Measurements from ENCODE around the gene PKIG. TPM values are rescaled to one million over a fixed set of nuclear protein-coding genes. Genes with fewer than 3 reads are reported as not detected.
"Not testable (repeated sequence)": the region's sequence is repeated elsewhere in the genome, so short reads cannot be mapped to it uniquely, and the experiment has no call there.

Gene PKIG
- total RNA-seq, 1 donor from 2014 or later, result 326 TPM

DNA sequence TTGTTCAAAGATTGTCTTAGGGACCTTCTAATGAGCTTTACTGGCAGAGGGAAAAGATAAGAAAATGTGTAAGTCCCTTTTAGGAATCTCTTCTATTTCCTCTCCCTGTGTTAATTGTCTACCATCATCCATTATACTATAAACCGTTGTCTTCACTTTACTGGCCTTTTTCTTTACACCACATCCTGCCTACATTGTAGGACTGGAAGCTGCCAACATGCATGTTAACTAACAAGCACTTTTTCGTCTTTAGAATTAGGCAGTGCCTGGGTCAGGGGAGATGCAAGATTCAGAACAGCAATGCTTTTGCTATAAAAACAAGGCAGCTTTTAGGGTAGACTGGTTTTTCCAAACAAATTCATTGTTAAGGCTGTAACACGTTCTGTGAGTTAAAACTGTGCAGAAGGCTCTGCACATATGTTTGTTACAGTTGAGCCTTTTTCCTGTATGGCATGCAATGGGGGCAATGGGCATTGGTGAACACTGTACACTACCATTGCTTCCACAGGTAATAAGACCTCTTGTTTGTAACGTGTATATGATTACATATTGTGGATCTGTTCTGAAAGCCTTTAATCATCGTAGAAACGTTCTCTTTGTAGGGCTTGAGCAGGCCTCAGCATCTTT lies 10.9 kb upstream of the PKIG start:
- no peak for DNase-seq (ENCODE audit: low read depth, low spot score)

GRCh38 chr20:44572551-44573500 lies 9.6 kb upstream of the PKIG start:
- no peak for DNase-seq (ENCODE audit: low read depth, low spot score)

- no peak for DNase-seq (ENCODE audit: low read depth, low spot score)
Measured at GRCh38 chr20:44573501-44573869, 8.9 kb upstream of the PKIG start.

- DNase-seq (ENCODE audit: low read depth, low spot score), result no peak
Measured at GRCh38 chr20:44574372-44574771, 8.0 kb upstream of the PKIG start.

- no peak for DNase-seq (ENCODE audit: low read depth, low spot score)
Measured at GRCh38 chr20:44576297-44576696, 6.1 kb upstream of the PKIG start.

- DNase-seq (ENCODE audit: low read depth, low spot score), result peak; percentile 76
Measured at GRCh38 chr20:44579313-44580081, 2.9 kb upstream of the PKIG start.

GRCh38 chr20:44580581-44581268 lies 1.7 kb upstream of the PKIG start:
- no peak for DNase-seq (ENCODE audit: low read depth, low spot score)

GRCh38 chr20:44581515-44581914 lies 864 bp upstream of the PKIG start:
- DNase-seq (ENCODE audit: low read depth, low spot score), result no peak

- no peak for DNase-seq (ENCODE audit: low read depth, low spot score)
Measured at GRCh38 chr20:44583157-44583556, 778 bp downstream of the PKIG start.

DNA sequence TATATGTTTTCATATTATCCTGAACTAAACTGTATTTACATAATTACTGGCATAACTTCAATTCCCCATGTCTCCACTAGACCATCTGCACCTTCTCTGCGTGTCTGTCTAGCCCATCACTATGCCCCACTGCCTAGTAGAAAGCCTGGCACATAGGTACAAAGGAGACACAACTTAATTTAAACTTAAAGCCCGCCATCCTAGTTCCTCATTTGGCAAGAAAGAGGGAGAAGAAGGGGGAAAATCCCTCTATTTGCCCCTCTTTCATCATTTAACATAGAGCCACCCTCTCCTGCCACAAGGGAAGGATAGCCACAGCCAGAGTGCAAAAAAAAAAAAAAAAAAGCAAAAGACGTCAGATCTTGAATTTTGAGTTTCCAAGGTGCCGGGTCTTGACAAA lies 1.8 kb downstream of the PKIG start:
- DNase-seq (ENCODE audit: low read depth, low spot score), result no peak

DNA sequence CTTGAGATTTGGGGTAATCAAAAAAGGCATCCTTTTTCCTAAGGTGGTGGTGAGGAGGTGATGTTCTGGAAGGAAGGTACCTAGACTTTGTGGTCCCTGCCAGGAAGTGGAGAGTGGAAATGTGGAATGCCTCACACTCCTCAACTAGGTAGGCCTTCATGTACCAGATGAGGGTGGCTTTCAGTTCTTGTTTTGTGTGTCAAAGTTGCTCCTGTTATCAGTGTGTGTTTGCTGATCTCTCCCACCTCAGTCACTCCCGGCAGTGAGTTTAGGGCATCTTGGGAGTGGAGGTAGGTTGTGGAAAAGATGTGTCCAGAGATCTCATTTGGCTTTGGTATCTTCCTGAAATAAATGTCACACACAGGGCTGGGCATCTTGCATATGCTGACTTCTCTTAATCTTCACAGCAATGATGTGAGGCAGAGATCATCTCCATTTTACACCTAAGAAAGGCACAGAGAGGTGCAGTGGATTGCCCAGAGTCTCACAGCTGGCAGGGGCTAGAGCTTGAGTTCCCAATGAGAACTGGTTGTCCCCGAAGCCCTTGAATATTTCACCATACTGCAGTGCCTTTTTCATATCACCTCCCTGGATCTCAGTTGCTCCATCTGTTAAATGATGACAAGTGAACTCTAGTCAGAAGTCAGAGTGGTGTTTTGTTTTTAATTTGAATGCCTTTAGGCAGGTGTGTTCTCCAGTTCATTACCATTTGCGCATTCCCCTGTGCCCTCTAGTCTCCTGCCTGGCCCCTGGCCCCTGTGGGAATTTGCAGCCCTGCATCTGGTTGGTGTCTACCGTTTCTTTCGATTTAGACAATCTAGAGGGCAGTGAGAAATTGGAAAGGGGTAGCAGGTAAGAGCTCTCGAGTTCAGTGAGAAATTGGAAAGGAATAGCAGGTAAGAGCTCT lies 2.9 kb downstream of the PKIG start:
- DNase-seq (ENCODE audit: low read depth, low spot score), result no peak

- no peak for DNase-seq (ENCODE audit: low read depth, low spot score)
Measured at GRCh38 chr20:44586289-44586911, 4.0 kb downstream of the PKIG start.

DNA sequence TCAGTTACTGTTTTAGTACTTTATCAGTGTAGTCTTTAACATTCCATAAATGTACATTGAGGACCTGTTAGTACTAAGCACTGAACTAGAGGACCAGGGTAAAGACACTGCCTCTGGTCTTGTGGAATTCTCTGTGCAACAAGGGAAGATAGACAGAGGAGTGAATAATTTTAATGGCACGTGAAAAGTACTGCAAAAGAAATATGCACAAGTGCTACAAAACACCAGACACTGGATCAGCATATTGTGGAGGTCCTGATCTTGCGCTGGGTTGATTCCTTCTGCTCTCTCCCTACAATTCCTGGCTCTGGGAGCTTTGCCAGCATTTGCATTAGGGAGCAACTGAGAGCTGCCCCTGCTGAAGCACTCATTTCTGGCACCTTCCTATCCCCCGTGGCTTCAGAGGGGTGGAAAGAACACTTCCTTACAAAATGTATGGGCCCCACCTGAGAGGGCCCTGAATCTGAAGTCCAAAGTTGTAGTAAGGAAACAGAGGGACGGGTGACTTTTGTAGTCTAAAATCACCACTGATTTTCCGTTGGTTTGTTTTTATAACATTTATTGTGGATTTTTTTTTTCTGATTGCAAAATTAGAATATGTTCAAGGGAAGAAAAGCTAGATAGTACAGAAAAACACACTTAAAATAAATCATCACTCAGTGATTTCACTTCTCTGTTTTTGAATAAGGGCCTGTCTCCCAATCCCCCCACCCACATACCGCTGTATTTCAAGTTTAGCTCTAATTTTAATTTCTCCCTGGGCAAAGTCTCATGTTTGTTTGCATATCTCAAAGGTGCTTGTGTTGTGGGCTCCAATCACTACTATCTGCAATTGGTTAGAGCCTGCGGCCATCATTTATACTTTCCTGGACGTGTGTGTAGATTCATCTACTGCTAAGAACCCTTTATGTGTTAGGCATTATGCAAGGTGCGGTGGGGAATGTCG lies 4.9 kb downstream of the PKIG start:
- no peak for DNase-seq (ENCODE audit: low read depth, low spot score)

DNA sequence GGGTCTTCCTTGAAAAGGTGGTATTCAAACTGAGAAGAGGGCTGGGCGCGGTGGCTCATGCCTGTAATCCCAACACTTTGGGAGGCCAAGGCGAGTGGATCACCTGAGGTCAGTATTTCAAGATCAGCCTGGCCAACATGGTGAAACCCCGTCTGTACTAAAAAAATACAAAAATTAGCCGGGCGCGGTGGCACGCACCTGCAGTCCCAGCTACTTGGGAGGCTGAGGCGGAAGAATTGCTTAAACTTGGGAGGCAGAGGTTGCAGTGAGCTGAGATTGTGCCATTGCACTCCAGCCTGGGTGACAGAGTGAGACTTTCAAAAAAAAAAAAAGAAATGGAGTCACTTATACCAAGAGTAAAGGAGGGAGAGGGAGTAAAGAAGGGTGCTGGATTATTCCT lies 5.9 kb downstream of the PKIG start:
- not testable (repeated sequence) for DNase-seq (ENCODE audit: low read depth, low spot score)

DNA sequence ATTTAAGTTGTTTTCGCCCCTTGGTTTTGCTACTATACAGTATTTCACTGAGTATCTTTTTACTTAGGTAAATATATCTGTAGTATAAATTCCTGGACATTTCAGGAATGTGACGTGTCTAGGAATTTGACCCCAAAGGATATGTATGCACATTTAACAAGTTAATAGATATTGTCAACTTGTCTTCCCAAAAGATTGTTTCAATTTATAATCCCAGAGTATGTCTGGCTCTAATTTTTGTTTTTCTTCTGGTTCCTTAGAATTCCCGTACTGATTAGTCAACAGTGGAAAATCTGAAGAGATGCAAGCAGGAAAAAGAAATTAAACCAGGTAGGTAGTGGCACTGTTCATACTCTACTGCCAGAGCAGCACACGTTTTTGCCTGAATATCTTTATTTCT lies 7.2 kb downstream of the PKIG start:
- DNase-seq (ENCODE audit: low read depth, low spot score), result no peak

DNA sequence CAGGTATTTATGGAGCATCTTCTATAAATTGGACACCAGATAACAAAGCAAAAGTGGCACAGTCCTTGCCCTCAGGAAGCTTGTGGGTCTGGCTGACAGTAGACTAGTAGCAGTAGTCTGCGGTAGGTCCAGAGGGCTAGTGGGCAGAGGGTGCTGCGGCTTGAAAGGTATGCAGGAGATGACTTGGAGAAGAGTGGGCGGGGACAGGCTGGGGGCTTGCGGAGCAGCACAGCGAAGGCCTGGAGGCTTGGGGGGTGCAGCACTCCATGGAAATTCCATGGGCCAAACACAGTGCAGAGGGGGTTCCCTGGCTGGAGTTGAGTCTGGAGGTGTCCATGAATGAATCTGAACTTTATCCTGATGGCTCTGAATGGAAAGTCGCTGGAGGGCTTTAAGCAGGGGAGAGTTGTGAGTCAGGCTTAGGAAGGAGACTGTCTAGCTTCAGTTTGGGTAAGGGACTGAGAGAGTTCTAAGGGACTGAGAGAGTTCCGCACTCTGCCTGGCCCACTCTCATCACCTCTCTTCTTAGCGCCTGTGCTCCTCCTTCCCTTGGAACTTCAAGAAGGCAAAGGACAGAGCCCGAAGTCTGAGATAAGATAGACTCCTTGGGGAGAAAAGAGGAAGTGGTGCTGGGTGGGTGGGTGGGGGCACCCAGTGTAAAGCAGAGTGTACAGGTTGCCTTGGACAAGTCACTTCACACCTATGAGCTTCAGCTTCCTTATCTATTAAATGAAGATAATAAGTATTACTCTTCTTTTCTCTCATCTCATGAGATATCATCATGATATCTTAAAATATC lies 8.8 kb downstream of the PKIG start:
- no peak for DNase-seq (ENCODE audit: low read depth, low spot score)

- DNase-seq (ENCODE audit: low read depth, low spot score), result no peak
Measured at GRCh38 chr20:44592366-44592765, 10.0 kb downstream of the PKIG start.

- no peak for DNase-seq (ENCODE audit: low read depth, low spot score)
Measured at GRCh38 chr20:44593751-44594150, 11.4 kb downstream of the PKIG start.

All from pulmonary artery endothelial cell (primary cell).